ENCODE data around the gene NPR3. TPM values are rescaled to one million over a fixed set of nuclear protein-coding genes. Genes with fewer than 3 reads are reported as not detected.

The NPR3 gene
- total and polyA plus RNA-seq, 8 donors: 16.5 to 48.2 (median 37.0) TPM

DNA sequence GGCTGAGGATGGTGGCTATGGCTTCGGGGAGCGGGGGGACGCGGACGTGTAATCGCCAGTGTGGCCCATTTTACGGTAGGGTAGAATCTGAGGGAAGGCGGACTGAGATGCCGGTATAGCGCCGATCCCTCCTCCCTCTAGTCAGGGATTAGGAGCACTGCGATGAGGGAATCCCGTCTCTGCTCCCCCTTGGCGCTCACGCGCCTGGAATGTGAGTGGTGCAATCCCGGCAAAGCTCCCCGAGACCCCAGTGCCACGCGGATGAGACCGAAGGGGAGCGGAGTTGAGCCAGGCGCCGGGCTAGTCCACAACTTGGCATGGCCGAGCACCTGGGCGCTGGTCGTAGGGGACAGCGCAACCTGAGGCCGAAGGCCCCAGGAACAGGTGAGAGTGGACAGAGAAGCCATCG, 2.2 kb downstream of the NPR3 start:
- ATAC-seq (no peak), DNase-seq (peak in 3 of 4 donors; percentile 13 to 65 (median 14))
- Histone ChIP-seq H3K27me3 (peaks cover 18 to 76% of the 10 kb centered on the region in 2 donors), H3K4me1 (peaks cover 12 to 55% of the 10 kb centered on the region in 2 donors), H3K36me3 (no peaks in the 10 kb centered on the region), H3K9me3 (peaks cover 0 to 4% of the 10 kb centered on the region in 2 donors), H3K27ac (peak overlapping the region; percentile 33 to 39), H3K4me3 (peak overlapping the region; percentile 24 to 56)
- intact Hi-C loops (cut with DNase I): loop anchor here in 1 of 2 donors (10.0 kb wide), 1 partner anchor 131 kb away; no protein-coding TSS in a partner anchor
- no peak for TF ChIP-seq CTCF (IDR thresholded peaks at IDR 0.05)

- DNase-seq (peak; percentile 39 to 76 (median 58)), ATAC-seq (peak; percentile 19)
- Histone ChIP-seq H3K4me3 (peak overlapping the region; percentile 24 to 56), H3K36me3 (no peaks in the 10 kb centered on the region), H3K27ac (peak overlapping the region; percentile 33 to 39), H3K27me3 (peaks cover 18 to 71% of the 10 kb centered on the region in 2 donors), H3K4me1 (peaks cover 12 to 52% of the 10 kb centered on the region in 2 donors), H3K9me3 (peaks cover 0 to 6% of the 10 kb centered on the region in 2 donors)
- no peak for TF ChIP-seq CTCF (IDR thresholded peaks at IDR 0.05)
- intact Hi-C loops (cut with DNase I): loop anchor here in 1 of 2 donors (10.0 kb wide), 1 partner anchor 131 kb away; no protein-coding TSS in a partner anchor
These were observed 2.8 kb downstream of the NPR3 start for GRCh38 chr5:32713770-32714381.

GRCh38 chr5:32714836-32715235, 3.7 kb downstream of the NPR3 start:
- Histone ChIP-seq H3K4me3 (peak overlapping the region in 1 of 2 donors; percentile 56), H3K27me3 (peaks cover 16 to 61% of the 10 kb centered on the region in 2 donors), H3K36me3 (no peaks in the 10 kb centered on the region), H3K4me1 (peaks cover 12 to 44% of the 10 kb centered on the region in 2 donors), H3K9me3 (peaks cover 0 to 9% of the 10 kb centered on the region in 2 donors), H3K27ac (peak overlapping the region; percentile 33 to 39)
- intact Hi-C loops (cut with DNase I): loop anchor here in 1 of 2 donors (10.0 kb wide), 1 partner anchor 130 kb away; no protein-coding TSS in a partner anchor
- TF ChIP-seq CTCF (IDR thresholded peaks at IDR 0.05): no peak
- DNase-seq: no peak
- no peak for ATAC-seq

GRCh38 chr5:32720300-32720699, 9.2 kb downstream of the NPR3 start:
- no peak for ATAC-seq
- TF ChIP-seq CTCF (IDR thresholded peaks at IDR 0.05): no peak
- peaks cover 0 to 6% of the 10 kb centered on the region in 2 donors for H3K27me3 ChIP-seq
- H3K4me1 ChIP-seq: no peaks in the 10 kb centered on the region
- intact Hi-C loops (cut with DNase I): no loop called here
- no peak overlapping the region for H3K4me3 ChIP-seq
- no peak for DNase-seq
- peaks cover 0 to 9% of the 10 kb centered on the region in 2 donors for H3K9me3 ChIP-seq
- no peaks in the 10 kb centered on the region for H3K36me3 ChIP-seq
- H3K27ac ChIP-seq: no peak overlapping the region

- H3K4me3 ChIP-seq: no peak overlapping the region
- no peak for DNase-seq
- H3K36me3 ChIP-seq: no peaks in the 10 kb centered on the region
- ATAC-seq: no peak
- intact Hi-C loops (cut with DNase I): no loop called here
- H3K4me1 ChIP-seq: peaks cover 0 to 11% of the 10 kb centered on the region in 2 donors
- no peak overlapping the region for H3K27ac ChIP-seq
- H3K27me3 ChIP-seq: no peaks in the 10 kb centered on the region
- peaks cover 0 to 9% of the 10 kb centered on the region in 2 donors for H3K9me3 ChIP-seq
- TF ChIP-seq CTCF (IDR thresholded peaks at IDR 0.05): no peak
These were observed 10.5 kb downstream of the NPR3 start for GRCh38 chr5:32721626-32722025.

Measured in left lung (tissue), 10 donors.